NT2/D1 (cell line): Measurements from ENCODE around the gene PRKN.

ENCODE experiments used
- SUZ12 ChIP-seq: IDR thresholded peaks from 2 replicates; pipeline ENCODE4 v1.6.1; 2011; ENCODE audit not compliant: insufficient read length, insufficient read depth; ENCODE audit errors: extremely low read depth
- YY1 ChIP-seq: IDR thresholded peaks from 2 replicates; pipeline ENCODE4 v1.6.1; 2011; ENCODE audit not compliant: insufficient read length, insufficient read depth
- ZNF274 ChIP-seq: IDR thresholded peaks from 2 replicates; pipeline ENCODE4 v1.6.1; 2011; ENCODE audit warnings: mild to moderate bottlenecking, low read depth, low read length

GRCh38 chr6:161736781-161737292, 990.7 kb downstream of the PRKN start:
- TF ChIP-seq SUZ12 (no peak), ZNF274 (no peak), YY1 (no peak)
